ENCODE measurements around the gene INPP5D.

Gene INPP5D

GRCh38 chr2:233100192-233100998, 40.3 kb downstream of the INPP5D start:
- Histone ChIP-seq H3K27ac (ENCODE audit: low read length) (peak overlapping the region; percentile 100), H3K27me3 (ENCODE audit: low read depth, low read length) (no peaks in the 10 kb centered on the region), H3K4me2 (ENCODE audit: low read length) (peak overlapping the region; percentile 82), H3K79me2 (ENCODE audit: low read length) (peaks cover 80% of the 10 kb centered on the region), H3K4me1 (ENCODE audit: low read length) (peaks cover 54% of the 10 kb centered on the region), H4K20me1 (ENCODE audit: insufficient read depth, low read length) (peaks cover 13% of the 10 kb centered on the region), H3K9ac (ENCODE audit: low read length) (peak overlapping the region; percentile 82), H2AFZ (ENCODE audit: low read depth, low read length) (no peak overlapping the region), H3K4me3 (ENCODE audit: low read length) (peak overlapping the region; percentile 56), H3K36me3 (replicated peaks; ENCODE audit: low read depth, low read length) (peaks cover 43% of the 10 kb centered on the region), H3K9me3 (ENCODE audit: insufficient read depth, low read length) (no peaks in the 10 kb centered on the region)
- no peak for TF ChIP-seq EZH2phosphoT487 (IDR thresholded peaks at IDR 0.05; ENCODE audit: low read depth)
- no peak for TF ChIP-seq CTCF (IDR thresholded peaks at IDR 0.05; ENCODE audit: low read depth, low read length)

- peak overlapping the region; percentile 100 for H3K27ac ChIP-seq (ENCODE audit: low read length)
- H3K4me2 ChIP-seq (ENCODE audit: low read length), result peak overlapping the region; percentile 82
- peaks cover 47% of the 10 kb centered on the region for H3K36me3 ChIP-seq (replicated peaks; ENCODE audit: low read depth, low read length)
- H3K9me3 ChIP-seq (ENCODE audit: insufficient read depth, low read length), result no peaks in the 10 kb centered on the region
- H3K9ac ChIP-seq (ENCODE audit: low read length), result peak overlapping the region; percentile 82
- peak overlapping the region; percentile 56 for H3K4me3 ChIP-seq (ENCODE audit: low read length)
- H3K27me3 ChIP-seq (ENCODE audit: low read depth, low read length), result no peaks in the 10 kb centered on the region
- no peak overlapping the region for H2AFZ ChIP-seq (ENCODE audit: low read depth, low read length)
- peaks cover 20% of the 10 kb centered on the region for H4K20me1 ChIP-seq (ENCODE audit: insufficient read depth, low read length)
- TF ChIP-seq EZH2phosphoT487 (IDR thresholded peaks at IDR 0.05; ENCODE audit: low read depth), result no peak
- no peak for TF ChIP-seq CTCF (IDR thresholded peaks at IDR 0.05; ENCODE audit: low read depth, low read length)
- peaks cover 82% of the 10 kb centered on the region for H3K79me2 ChIP-seq (ENCODE audit: low read length)
- peaks cover 54% of the 10 kb centered on the region for H3K4me1 ChIP-seq (ENCODE audit: low read length)
These were observed 41.0 kb downstream of the INPP5D start for GRCh38 chr2:233101141-233101540.

GRCh38 chr2:233101816-233102215, 41.7 kb downstream of the INPP5D start:
- H3K4me2 ChIP-seq (ENCODE audit: low read length), result no peak overlapping the region
- TF ChIP-seq CTCF (IDR thresholded peaks at IDR 0.05; ENCODE audit: low read depth, low read length) (no peak), EZH2phosphoT487 (IDR thresholded peaks at IDR 0.05; ENCODE audit: low read depth) (no peak)
- H3K79me2 ChIP-seq (ENCODE audit: low read length), result peaks cover 82% of the 10 kb centered on the region
- H3K36me3 ChIP-seq (replicated peaks; ENCODE audit: low read depth, low read length), result peaks cover 46% of the 10 kb centered on the region
- H3K4me1 ChIP-seq (ENCODE audit: low read length), result peaks cover 50% of the 10 kb centered on the region
- H2AFZ ChIP-seq (ENCODE audit: low read depth, low read length), result no peak overlapping the region
- H3K9me3 ChIP-seq (ENCODE audit: insufficient read depth, low read length), result no peaks in the 10 kb centered on the region
- no peak overlapping the region for H3K9ac ChIP-seq (ENCODE audit: low read length)
- peak overlapping the region; percentile 45; the same call in 1 of the 2 replicates for H3K27ac ChIP-seq (ENCODE audit: low read length)
- peaks cover 26% of the 10 kb centered on the region for H4K20me1 ChIP-seq (ENCODE audit: insufficient read depth, low read length)
- H3K27me3 ChIP-seq (ENCODE audit: low read depth, low read length), result no peaks in the 10 kb centered on the region
- no peak overlapping the region for H3K4me3 ChIP-seq (ENCODE audit: low read length)

- no peak overlapping the region for H3K4me3 ChIP-seq (ENCODE audit: low read length)
- H3K27me3 ChIP-seq (ENCODE audit: low read depth, low read length), result no peaks in the 10 kb centered on the region
- peaks cover 30% of the 10 kb centered on the region for H3K36me3 ChIP-seq (replicated peaks; ENCODE audit: low read depth, low read length)
- H2AFZ ChIP-seq (ENCODE audit: low read depth, low read length), result no peak overlapping the region
- peaks cover 16% of the 10 kb centered on the region for H3K4me1 ChIP-seq (ENCODE audit: low read length)
- H3K79me2 ChIP-seq (ENCODE audit: low read length), result peaks cover 90% of the 10 kb centered on the region
- no peak overlapping the region for H3K27ac ChIP-seq (ENCODE audit: low read length)
- no peaks in the 10 kb centered on the region for H3K9me3 ChIP-seq (ENCODE audit: insufficient read depth, low read length)
- H4K20me1 ChIP-seq (ENCODE audit: insufficient read depth, low read length), result peaks cover 51% of the 10 kb centered on the region
- no peak for TF ChIP-seq CTCF (IDR thresholded peaks at IDR 0.05; ENCODE audit: low read depth, low read length)
- no peak for TF ChIP-seq EZH2phosphoT487 (IDR thresholded peaks at IDR 0.05; ENCODE audit: low read depth)
- no peak overlapping the region for H3K4me2 ChIP-seq (ENCODE audit: low read length)
- H3K9ac ChIP-seq (ENCODE audit: low read length), result no peak overlapping the region
These were observed 45.2 kb downstream of the INPP5D start for GRCh38 chr2:233105156-233105895.

All from OCI-LY3 (cell line).